Cardiac fibroblast (primary cell): ENCODE data around the gene PRDM15.
"Not testable (repeated sequence)": the region's sequence is repeated elsewhere in the genome, so short reads cannot be mapped to it uniquely, and the experiment has no call there.

Experiments used
- DNase-seq, 2 donors: peaks; one replicate each; pipeline versions ENCODE4 v3.0.0 to v3.0.0-alpha.2; 2010; ENCODE audit warnings: low read depth in 2 of 2
- H3K4me3 ChIP-seq, 2 donors: replicated peaks in 1 of 2; 1 replicate in 1 of 2; 2 replicates in 1 of 2; pipeline ENCODE4 v1.5.1; 2011; ENCODE audit warnings: low read depth in 2 of 2, low read length in 2 of 2, mild to moderate bottlenecking in 2 of 2, moderate library complexity in 1 of 2
- TF ChIP-seq, protein P1 (sequence below): IDR thresholded peaks from one replicate; pipeline ENCODE4 v1.5.1; 2011; ENCODE audit warnings: low read depth, mild to moderate bottlenecking, low read length, inconsistent platforms

Gene PRDM15

DNA sequence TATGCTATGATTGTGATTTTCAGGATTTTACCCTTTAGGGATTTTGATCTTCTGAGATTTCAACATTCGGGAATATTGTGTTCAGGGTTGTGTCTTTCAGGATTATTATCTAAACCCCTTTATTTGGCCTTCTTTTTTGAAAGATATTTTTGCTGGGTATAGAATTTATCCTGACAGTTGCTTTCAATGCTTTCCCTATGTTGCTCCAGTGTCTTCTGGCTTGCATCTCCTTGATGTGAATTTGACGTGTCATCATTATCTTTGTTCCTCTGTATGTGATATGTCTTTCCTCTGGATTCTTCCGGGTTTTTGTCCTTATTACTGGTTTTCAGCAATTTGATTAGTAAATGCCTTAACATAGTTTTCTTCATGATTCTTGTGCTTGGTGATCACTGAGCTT, 86.4 kb downstream of the PRDM15 start:
- DNase-seq: no peak
- no peak overlapping the region for H3K4me3 ChIP-seq
- TF ChIP-seq, protein P1, sequence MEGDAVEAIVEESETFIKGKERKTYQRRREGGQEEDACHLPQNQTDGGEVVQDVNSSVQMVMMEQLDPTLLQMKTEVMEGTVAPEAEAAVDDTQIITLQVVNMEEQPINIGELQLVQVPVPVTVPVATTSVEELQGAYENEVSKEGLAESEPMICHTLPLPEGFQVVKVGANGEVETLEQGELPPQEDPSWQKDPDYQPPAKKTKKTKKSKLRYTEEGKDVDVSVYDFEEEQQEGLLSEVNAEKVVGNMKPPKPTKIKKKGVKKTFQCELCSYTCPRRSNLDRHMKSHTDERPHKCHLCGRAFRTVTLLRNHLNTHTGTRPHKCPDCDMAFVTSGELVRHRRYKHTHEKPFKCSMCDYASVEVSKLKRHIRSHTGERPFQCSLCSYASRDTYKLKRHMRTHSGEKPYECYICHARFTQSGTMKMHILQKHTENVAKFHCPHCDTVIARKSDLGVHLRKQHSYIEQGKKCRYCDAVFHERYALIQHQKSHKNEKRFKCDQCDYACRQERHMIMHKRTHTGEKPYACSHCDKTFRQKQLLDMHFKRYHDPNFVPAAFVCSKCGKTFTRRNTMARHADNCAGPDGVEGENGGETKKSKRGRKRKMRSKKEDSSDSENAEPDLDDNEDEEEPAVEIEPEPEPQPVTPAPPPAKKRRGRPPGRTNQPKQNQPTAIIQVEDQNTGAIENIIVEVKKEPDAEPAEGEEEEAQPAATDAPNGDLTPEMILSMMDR: no peak

GRCh38 chr21:41786509-41786987, 92.6 kb downstream of the PRDM15 start:
- TF ChIP-seq, protein P1: no peak
- H3K4me3 ChIP-seq: no peak overlapping the region
- no peak for DNase-seq

- not testable (repeated sequence) for H3K4me3 ChIP-seq, DNase-seq
Measured at GRCh38 chr21:41785262-41785661, 93.9 kb downstream of the PRDM15 start.

DNA sequence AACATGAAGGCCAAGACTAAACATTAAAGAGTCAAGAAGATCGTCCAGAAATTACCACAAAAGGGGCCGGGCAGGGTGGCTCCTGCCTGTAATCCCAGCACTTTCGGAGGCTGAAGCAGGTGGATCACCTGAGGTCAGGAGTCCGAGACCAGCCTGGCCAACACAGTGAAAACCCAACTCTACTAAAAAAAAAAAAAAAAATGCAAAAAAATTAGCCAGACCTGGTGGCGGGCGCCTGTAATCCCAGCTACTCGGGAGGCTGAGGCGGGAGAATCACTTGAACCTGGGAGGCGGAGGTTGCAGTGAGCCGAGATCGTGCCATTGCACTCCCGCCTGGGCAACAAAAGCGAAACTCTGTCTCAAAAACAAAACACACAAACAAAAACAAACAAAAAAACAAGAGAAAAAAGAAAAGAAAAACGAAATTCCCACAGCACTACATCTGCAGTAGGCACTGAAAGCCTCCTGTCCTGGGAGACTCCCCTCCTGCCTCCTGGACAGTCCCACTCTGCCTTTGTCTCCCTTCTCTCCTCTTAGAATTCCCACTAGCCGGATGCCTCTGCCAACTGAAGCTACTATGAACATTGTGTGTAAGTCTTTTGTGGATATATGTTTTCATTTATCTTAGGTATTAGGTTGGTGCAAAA, 94.6 kb downstream of the PRDM15 start:
- H3K4me3 ChIP-seq: no peak overlapping the region
- TF ChIP-seq, protein P1: no peak
- DNase-seq: no peak

DNA sequence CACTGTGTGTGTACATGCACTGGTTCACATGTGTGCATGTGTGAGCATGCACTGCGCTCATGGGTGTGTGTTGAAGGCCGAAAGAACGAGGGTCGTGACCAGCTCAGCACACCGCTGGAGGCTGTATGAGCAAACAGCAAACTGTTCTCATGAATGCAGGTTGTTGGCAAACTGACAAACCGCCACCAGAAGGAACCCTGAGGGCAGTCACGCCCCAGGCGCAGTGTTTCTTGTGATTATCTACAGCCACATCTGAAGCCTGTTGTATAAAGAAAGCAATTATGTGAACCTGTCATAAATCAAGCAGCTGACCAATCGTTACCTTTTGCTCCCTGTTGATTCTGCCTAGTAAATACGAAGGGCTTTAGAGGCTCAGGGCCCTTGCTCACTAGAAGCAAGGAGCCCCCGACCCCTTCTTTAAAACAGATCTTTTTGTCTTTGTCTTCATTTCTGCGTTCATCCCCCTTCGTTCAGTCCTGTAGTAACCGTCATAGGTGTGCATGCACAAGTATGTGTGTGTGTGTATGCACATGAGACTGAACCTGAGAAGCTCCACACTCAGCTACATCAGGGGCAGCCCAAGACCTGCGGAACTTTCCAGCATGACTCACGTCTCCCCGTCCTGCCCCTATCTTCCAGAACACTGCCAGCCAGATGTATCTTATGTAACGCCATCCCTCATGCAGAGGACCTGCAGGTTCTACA, 95.5 kb downstream of the PRDM15 start:
- DNase-seq: no peak
- TF ChIP-seq, protein P1: no peak
- H3K4me3 ChIP-seq: no peak overlapping the region

DNA sequence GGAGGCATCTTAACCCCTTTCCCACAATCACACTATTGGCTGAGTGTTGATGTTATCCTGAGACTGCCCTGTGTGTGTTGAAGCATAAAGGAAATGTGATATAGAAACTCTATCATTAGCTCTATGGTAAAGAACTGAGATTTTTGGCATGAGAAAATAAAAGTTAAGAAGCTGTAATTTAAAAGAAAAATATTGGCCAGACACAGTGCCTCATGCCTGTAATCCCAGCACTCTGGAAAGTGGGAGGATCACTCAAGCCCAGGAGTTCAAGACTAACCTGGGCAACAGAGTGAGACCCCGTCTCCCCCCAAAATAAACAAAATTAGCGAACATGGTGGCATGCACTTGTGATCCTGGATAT, 98.1 kb downstream of the PRDM15 start:
- DNase-seq: no peak
- no peak overlapping the region for H3K4me3 ChIP-seq
- TF ChIP-seq, protein P1: no peak

DNA sequence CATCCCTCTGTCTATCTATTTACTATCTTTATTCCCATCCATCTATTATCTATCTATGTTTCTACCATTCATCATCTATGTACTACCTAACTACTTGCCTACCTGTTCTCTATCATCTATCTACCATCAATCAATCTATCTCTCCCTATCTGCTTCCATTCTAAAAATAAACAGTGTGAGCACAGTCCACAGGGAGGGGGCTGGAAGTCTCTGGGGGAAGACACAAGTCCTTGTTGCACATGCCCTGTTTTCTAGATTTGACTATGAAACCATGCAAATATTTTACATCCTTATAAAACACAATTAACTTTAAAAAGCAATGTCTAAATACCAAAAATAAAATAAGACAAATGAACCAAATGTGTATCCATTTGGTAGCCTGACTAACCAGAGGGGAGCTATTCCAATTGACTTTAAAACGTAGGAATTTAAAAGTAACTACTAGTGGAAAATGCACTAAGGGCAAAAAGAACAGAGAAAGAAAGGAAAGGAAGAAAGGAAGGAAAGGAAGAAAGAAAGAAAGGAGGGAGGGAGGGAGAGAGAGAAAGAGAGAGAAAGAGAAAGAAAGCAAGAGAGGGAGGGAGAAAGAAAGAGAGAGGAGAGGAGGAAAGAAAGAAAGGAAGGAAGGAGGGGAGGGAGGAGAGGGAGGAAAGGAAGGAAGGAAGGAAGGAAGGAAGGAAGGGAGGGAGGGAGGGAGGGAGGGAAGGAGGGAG, 98.7 kb downstream of the PRDM15 start:
- DNase-seq: no peak
- TF ChIP-seq, protein P1: no peak
- no peak overlapping the region for H3K4me3 ChIP-seq
